Bronchial epithelial cell (primary cell): ENCODE results near the gene AK5. TPM values are rescaled to one million over a fixed set of nuclear protein-coding genes. Genes with fewer than 3 reads are reported as not detected.

Experiments
- DNase-seq: peaks from one replicate; pipeline ENCODE4 v3.0.0-alpha.2; 2010; ENCODE audit warnings: low read depth
- FAIRE-seq: peaks from 2 replicates; lab custom pipeline; 2011; peaks lifted over from hg19 to GRCh38; lab: Jason Lieb, UNC
- H3K27me3 ChIP-seq: 2 replicates; pipeline ENCODE4 v1.5.1; 2011; ENCODE audit warnings: low read length; ENCODE audit not compliant: control insufficient read depth, insufficient read depth
- H3K36me3 ChIP-seq: 2 replicates; pipeline ENCODE4 v1.5.1; 2011; ENCODE audit warnings: low read length; ENCODE audit not compliant: control insufficient read depth, insufficient read depth
- H3K4me3 ChIP-seq: 2 replicates; pipeline ENCODE4 v1.5.1; 2011; ENCODE audit warnings: mild to moderate bottlenecking, low read depth, low read length, control low read depth
- total RNA-seq: library from RNA; depleted of rRNA; stranded (reverse); fragments of >200 nt; gene quantifications from 2 replicates; pipeline ENCODE4 v1.2.1, GENCODE V29; 2014
- TF ChIP-seq, protein P1 (sequence below): IDR thresholded peaks from 2 replicates; pipeline ENCODE4 v1.5.1; 2011; ENCODE audit warnings: mild to moderate bottlenecking, moderate library complexity, low read length, control low read depth, inconsistent platforms; ENCODE audit not compliant: insufficient read depth, severe bottlenecking

Gene AK5
- total RNA-seq, 1 donor from 2014 or later: not detected

DNA sequence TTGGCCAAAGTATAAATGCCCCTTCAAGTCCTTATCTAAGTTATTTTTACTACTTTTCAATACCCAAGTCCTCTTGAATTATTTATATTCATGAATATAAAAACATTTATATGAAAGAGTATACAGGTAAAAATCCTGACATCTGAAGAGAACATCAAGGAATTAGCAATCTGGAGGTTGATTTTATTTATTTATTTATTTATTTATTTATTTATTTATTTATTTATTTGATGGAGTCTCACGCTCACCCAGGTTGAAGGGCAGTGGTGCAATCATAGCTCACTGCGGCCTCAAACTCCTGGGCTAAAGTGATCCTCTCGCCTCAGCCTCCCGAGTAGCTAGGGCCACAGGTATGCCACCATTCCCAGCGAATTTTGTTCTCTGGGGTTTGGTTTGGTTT is 307.4 kb downstream of the AK5 start:
- DNase-seq (no peak), FAIRE-seq (no peak)
- no peaks in the 10 kb centered on the region for H3K36me3 ChIP-seq
- TF ChIP-seq, protein P1, sequence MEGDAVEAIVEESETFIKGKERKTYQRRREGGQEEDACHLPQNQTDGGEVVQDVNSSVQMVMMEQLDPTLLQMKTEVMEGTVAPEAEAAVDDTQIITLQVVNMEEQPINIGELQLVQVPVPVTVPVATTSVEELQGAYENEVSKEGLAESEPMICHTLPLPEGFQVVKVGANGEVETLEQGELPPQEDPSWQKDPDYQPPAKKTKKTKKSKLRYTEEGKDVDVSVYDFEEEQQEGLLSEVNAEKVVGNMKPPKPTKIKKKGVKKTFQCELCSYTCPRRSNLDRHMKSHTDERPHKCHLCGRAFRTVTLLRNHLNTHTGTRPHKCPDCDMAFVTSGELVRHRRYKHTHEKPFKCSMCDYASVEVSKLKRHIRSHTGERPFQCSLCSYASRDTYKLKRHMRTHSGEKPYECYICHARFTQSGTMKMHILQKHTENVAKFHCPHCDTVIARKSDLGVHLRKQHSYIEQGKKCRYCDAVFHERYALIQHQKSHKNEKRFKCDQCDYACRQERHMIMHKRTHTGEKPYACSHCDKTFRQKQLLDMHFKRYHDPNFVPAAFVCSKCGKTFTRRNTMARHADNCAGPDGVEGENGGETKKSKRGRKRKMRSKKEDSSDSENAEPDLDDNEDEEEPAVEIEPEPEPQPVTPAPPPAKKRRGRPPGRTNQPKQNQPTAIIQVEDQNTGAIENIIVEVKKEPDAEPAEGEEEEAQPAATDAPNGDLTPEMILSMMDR: no peak
- H3K4me3 ChIP-seq: no peak overlapping the region
- H3K27me3 ChIP-seq: no peaks in the 10 kb centered on the region

DNA sequence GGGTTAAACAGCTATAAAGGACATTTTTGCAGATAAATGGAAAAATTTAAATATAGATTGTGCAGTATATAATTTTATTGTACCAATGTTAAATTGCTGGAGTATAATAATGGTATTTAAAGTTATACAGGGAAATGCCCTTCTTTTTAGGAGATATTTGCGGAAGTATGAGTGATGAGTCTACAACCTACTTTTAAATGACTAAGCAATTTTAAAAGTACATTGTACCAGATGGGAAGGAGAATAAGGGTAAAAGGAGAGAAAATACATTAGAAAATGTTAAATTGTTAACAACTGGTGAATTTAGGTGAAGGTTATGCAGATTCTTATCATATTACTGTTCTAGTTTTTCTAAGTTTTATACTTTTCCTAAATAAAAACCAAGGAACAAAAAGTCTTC is 308.8 kb downstream of the AK5 start:
- DNase-seq (no peak), FAIRE-seq (no peak)
- Histone ChIP-seq H3K27me3 (no peaks in the 10 kb centered on the region), H3K4me3 (no peak overlapping the region), H3K36me3 (no peaks in the 10 kb centered on the region)
- TF ChIP-seq, protein P1: no peak

GRCh38 chr1:77592906-77593305 is 311.1 kb downstream of the AK5 start:
- DNase-seq: no peak
- TF ChIP-seq, protein P1: no peak
- Histone ChIP-seq H3K27me3 (no peaks in the 10 kb centered on the region), H3K4me3 (no peak overlapping the region), H3K36me3 (no peaks in the 10 kb centered on the region)
- FAIRE-seq: no peak

DNA sequence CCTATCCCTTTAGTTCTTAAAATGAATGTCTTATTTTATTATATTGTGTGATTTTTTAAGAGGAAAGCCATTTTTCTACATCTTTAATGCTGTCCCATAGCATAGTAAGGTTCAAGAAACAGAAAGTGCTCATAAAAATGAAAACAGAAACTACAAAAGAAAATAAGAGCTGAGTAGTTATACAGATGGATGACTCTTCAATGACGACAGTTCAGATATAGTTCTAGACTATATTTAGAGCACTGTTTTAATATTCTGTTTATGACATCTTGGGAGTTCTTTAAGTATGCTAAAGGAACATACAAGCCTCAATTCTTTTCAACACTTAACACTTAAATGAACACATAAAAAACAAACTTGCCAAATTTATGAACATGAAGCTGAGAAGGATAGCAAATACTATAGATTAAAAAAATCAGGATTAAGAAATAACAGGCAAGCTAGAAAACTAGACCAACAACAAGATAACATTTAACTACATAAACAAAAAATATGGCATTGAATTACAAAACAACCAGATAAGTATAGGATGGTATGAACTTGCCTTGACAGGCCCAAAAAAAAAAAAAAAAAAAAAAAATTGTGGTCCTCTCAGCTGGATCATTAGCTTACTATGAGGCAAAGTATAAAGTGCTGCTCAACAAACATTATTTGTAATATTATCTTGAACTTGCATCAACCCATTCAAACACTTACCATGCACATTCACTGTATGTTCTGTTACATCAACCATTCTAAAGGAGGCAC is 312.7 kb downstream of the AK5 start:
- Histone ChIP-seq H3K4me3 (no peak overlapping the region), H3K27me3 (no peaks in the 10 kb centered on the region), H3K36me3 (no peaks in the 10 kb centered on the region)
- TF ChIP-seq, protein P1: no peak
- FAIRE-seq (no peak), DNase-seq (peak; percentile 48)

GRCh38 chr1:77597310-77597709 is 315.5 kb downstream of the AK5 start:
- Histone ChIP-seq H3K4me3 (no peak overlapping the region), H3K27me3 (no peaks in the 10 kb centered on the region), H3K36me3 (no peaks in the 10 kb centered on the region)
- FAIRE-seq (no peak), DNase-seq (no peak)
- TF ChIP-seq, protein P1: no peak
